Smooth muscle cell of trachea (primary cell): ENCODE results near the gene DUSP5. TPM values are rescaled to one million over a fixed set of nuclear protein-coding genes. Genes with fewer than 3 reads are reported as not detected.

Experiments used
- total RNA-seq: library from RNA; depleted of rRNA; stranded (reverse); fragments of >200 nt; gene quantifications from 2 replicates; pipeline ENCODE4 v1.2.1, GENCODE V29; 2014

The DUSP5 gene, protein sequence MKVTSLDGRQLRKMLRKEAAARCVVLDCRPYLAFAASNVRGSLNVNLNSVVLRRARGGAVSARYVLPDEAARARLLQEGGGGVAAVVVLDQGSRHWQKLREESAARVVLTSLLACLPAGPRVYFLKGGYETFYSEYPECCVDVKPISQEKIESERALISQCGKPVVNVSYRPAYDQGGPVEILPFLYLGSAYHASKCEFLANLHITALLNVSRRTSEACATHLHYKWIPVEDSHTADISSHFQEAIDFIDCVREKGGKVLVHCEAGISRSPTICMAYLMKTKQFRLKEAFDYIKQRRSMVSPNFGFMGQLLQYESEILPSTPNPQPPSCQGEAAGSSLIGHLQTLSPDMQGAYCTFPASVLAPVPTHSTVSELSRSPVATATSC
- total RNA-seq = 13.4 and 23.0 TPM in 2 replicates

DNA sequence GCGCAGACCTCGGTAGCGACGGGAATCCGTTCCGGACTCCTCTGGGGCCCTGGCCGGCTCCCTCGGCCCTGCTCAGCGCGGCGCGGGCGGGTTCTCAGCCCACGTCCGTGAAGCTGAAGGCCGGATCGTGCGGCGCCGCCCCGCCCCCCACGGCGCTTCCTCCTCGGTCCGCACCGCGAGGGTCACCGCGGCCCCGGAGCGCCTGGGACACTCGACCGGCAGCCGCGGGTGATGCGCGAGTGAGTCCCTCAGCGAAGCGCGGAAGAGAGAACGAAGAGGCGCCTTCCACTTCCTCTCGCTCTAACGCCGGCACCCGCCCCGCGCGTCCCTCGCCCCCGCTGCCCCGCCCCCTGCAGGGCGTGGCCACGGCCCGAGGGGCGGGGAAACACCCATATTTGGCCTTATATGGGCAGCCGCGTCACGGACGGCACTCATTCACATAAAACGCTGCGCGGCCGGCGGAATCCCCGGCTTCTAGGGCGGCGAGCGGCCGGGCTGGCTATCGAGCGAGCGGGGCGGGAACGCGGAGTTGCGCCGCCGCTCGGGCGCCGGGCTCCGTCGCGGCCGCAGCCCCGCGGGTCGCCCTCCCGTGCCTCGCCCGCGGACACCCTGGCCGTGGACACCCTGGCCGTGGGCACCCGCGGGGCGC is at the start of gene DUSP5:
Gene DUSP5 (plus strand): TSS at position 470 of the 649 bp plus-strand sequence. CDS start 215 bp downstream, outside the sequence.

Other genes with a start within 250 kb of the DUSP5 start
- 6.0 and 10.9 TPM in 2 replicates for gene SMNDC1, start 193.0 kb upstream of the DUSP5 start, total RNA-seq
- gene SMC3, start 69.8 kb downstream of the DUSP5 start, total RNA-seq = 20.0 and 40.4 TPM in 2 replicates
- gene RBM20, start 146.4 kb downstream of the DUSP5 start, total RNA-seq = not detected in 2 replicates